Small intestine (tissue), 7 donors: ENCODE data around the gene UBTF. TPM values are rescaled to one million over a fixed set of nuclear protein-coding genes. Genes with fewer than 3 reads are reported as not detected.

Experiments
- DNase-seq, 2 donors: peaks; one replicate each; pipeline versions ENCODE4 v3.0.0 to v3.0.0-alpha.2; 2013
- FAIRE-seq: peaks from 2 replicates; lab custom pipeline; 2012; peaks lifted over from hg19 to GRCh38; lab: Jason Lieb, UNC
- H3K27ac ChIP-seq, 3 donors: one replicate each; pipeline ENCODE4 v1.5.1; 2013; ENCODE audit warnings: low read length in 2 of 3, mild to moderate bottlenecking in 2 of 3, control low read depth in 1 of 3, inconsistent platforms in 1 of 3, low read depth in 1 of 3, moderate library complexity in 1 of 3
- H3K27me3 ChIP-seq, 3 donors: one replicate each; pipeline ENCODE4 v1.6.1; 2013; ENCODE audit warnings: low read length in 3 of 3, inconsistent platforms in 1 of 3; ENCODE audit not compliant: control insufficient read depth in 3 of 3, insufficient read depth in 3 of 3
- H3K36me3 ChIP-seq, 3 donors: one replicate each; pipeline ENCODE4 v1.6.1; 2013; ENCODE audit warnings: low read length in 3 of 3, inconsistent platforms in 1 of 3, low read depth in 1 of 3, mild to moderate bottlenecking in 1 of 3, moderate library complexity in 1 of 3; ENCODE audit not compliant: control insufficient read depth in 3 of 3, insufficient read depth in 2 of 3
- H3K4me1 ChIP-seq, 3 donors: one replicate each; pipeline ENCODE4 v1.6.1; 2013; ENCODE audit warnings: low read length in 2 of 3, inconsistent platforms in 1 of 3, low read depth in 1 of 3, mild to moderate bottlenecking in 1 of 3, moderate library complexity in 1 of 3; ENCODE audit not compliant: control insufficient read depth in 3 of 3, insufficient read depth in 2 of 3
- H3K4me3 ChIP-seq, 3 donors: one replicate each; pipeline ENCODE4 v1.5.1; 2013; ENCODE audit warnings: low read length in 3 of 3, control low read depth in 1 of 3, inconsistent platforms in 1 of 3, low read depth in 1 of 3, mild to moderate bottlenecking in 1 of 3, moderate library complexity in 1 of 3
- H3K9me3 ChIP-seq, 2 donors: one replicate each; pipeline ENCODE4 v1.6.1; 2013; ENCODE audit warnings: low read depth in 1 of 2, low read length in 1 of 2; ENCODE audit not compliant: control insufficient read depth in 2 of 2, insufficient read depth in 1 of 2
- WGBS, 3 donors: extraction: QIAGEN DNeasy Blood & Tissue Kit; methylation state at CpG; one replicate each; pipeline ENCODE4 v1.1.7; 2013; 5-methylcytosine and 5-hydroxymethylcytosine counted together
- polyA plus RNA-seq, 4 donors: library from polyadenylated mRNA; stranded (reverse) in 3 of 4; unstranded in 1 of 4; fragments of 200-250 nt in 3 of 4; fragments of 120-200 nt in 1 of 4; gene quantifications; one replicate each; pipeline versions ENCODE4 v1.2.1 to v1.2.3, GENCODE V29; 2013
- donor health status: healthy with polysubstance abuse.
- donor health status: control.
- donor health status: control.
- donor health status: Bipolar disorder and iron deficiency.
- donor health status: healthy.

Gene UBTF
- polyA plus RNA-seq, 4 donors: 32.7 to 61.8 (median 38.2) TPM

GRCh38 chr17:44262654-44263225 lies 43.3 kb upstream of the UBTF start:
- H3K36me3 ChIP-seq: no peaks in the 10 kb centered on the region
- FAIRE-seq (no peak), DNase-seq (no peak)
- H3K4me3 ChIP-seq: no peak overlapping the region
- no peaks in the 10 kb centered on the region for H3K4me1 ChIP-seq
- 65 to 73% (median 69%) methylated on average over 11 of the region's 11 CpGs for WGBS, 3 donors
- H3K27me3 ChIP-seq: peaks cover 0 to 3% (median 0%) of the 10 kb centered on the region in 3 donors
- no peaks in the 10 kb centered on the region for H3K9me3 ChIP-seq
- H3K27ac ChIP-seq: no peak overlapping the region

GRCh38 chr17:44260296-44260695 lies 40.8 kb upstream of the UBTF start:
- FAIRE-seq (no peak), DNase-seq (no peak)
- H3K4me3 ChIP-seq: no peak overlapping the region
- H3K27ac ChIP-seq: no peak overlapping the region
- H3K9me3 ChIP-seq: no peaks in the 10 kb centered on the region
- no peaks in the 10 kb centered on the region for H3K4me1 ChIP-seq
- no peaks in the 10 kb centered on the region for H3K36me3 ChIP-seq
- WGBS, 3 donors: 83 to 90% (median 89%) methylated on average over 6 of the region's 6 CpGs
- peaks cover 0 to 4% (median 0%) of the 10 kb centered on the region in 3 donors for H3K27me3 ChIP-seq

GRCh38 chr17:44258811-44259351 lies 39.4 kb upstream of the UBTF start:
- Histone ChIP-seq H3K4me3 (no peak overlapping the region), H3K4me1 (no peaks in the 10 kb centered on the region), H3K27me3 (peaks cover 0 to 5% (median 0%) of the 10 kb centered on the region in 3 donors), H3K36me3 (no peaks in the 10 kb centered on the region), H3K9me3 (no peaks in the 10 kb centered on the region), H3K27ac (no peak overlapping the region)
- DNase-seq: no peak
- WGBS, 3 donors: 77 to 81% (median 79%) methylated on average over 17 of the region's 17 CpGs
- FAIRE-seq: no peak

- no peaks in the 10 kb centered on the region for H3K36me3 ChIP-seq
- WGBS, 3 donors: 89 to 94% (median 91%) methylated on average over 23 of the region's 23 CpGs
Measured at GRCh38 chr17:44257815-44258760, 38.6 kb upstream of the UBTF start.

GRCh38 chr17:44256671-44257070 lies 37.2 kb upstream of the UBTF start:
- WGBS, 3 donors: 72 to 81% (median 78%) methylated on average over 4 of the region's 4 CpGs
- FAIRE-seq (no peak), DNase-seq (no peak)
- Histone ChIP-seq H3K36me3 (no peaks in the 10 kb centered on the region), H3K4me3 (no peak overlapping the region), H3K9me3 (no peaks in the 10 kb centered on the region), H3K27ac (no peak overlapping the region), H3K4me1 (no peaks in the 10 kb centered on the region), H3K27me3 (peaks cover 0 to 5% (median 0%) of the 10 kb centered on the region in 3 donors)

More at GRCh38 chr17:44257815-44258760, 38.6 kb upstream of the UBTF start:
- Histone ChIP-seq H3K27ac (no peak overlapping the region), H3K4me3 (no peak overlapping the region), H3K27me3 (peaks cover 0 to 5% (median 0%) of the 10 kb centered on the region in 3 donors), H3K4me1 (no peaks in the 10 kb centered on the region), H3K9me3 (no peaks in the 10 kb centered on the region)
- FAIRE-seq: no peak
- DNase-seq: no peak

- 85 to 94% (median 85%) methylated on average over 2 of the region's 2 CpGs for WGBS, 3 donors
- no peak for FAIRE-seq
Measured at GRCh38 chr17:44255915-44256314, 36.4 kb upstream of the UBTF start.

GRCh38 chr17:44254361-44255095 lies 35.1 kb upstream of the UBTF start:
- no peaks in the 10 kb centered on the region for H3K4me1 ChIP-seq
- 60 to 63% (median 62%) methylated on average over 10 of the region's 10 CpGs for WGBS, 3 donors
- no peak for DNase-seq
- H3K4me3 ChIP-seq: no peak overlapping the region
- no peaks in the 10 kb centered on the region for H3K9me3 ChIP-seq
- H3K36me3 ChIP-seq: no peaks in the 10 kb centered on the region
- no peak overlapping the region for H3K27ac ChIP-seq
- peaks cover 0 to 5% (median 0%) of the 10 kb centered on the region in 3 donors for H3K27me3 ChIP-seq
- no peak for FAIRE-seq

More at GRCh38 chr17:44255915-44256314, 36.4 kb upstream of the UBTF start:
- DNase-seq: no peak
- no peaks in the 10 kb centered on the region for H3K4me1 ChIP-seq
- H3K27ac ChIP-seq: no peak overlapping the region
- no peak overlapping the region for H3K4me3 ChIP-seq
- H3K9me3 ChIP-seq: no peaks in the 10 kb centered on the region
- peaks cover 0 to 5% (median 0%) of the 10 kb centered on the region in 3 donors for H3K27me3 ChIP-seq
- no peaks in the 10 kb centered on the region for H3K36me3 ChIP-seq

- FAIRE-seq: no peak
- H3K4me1 ChIP-seq: no peaks in the 10 kb centered on the region
- 54 to 71% (median 60%) methylated on average over 14 of the region's 14 CpGs for WGBS, 3 donors
- H3K27me3 ChIP-seq: peaks cover 0 to 5% (median 0%) of the 10 kb centered on the region in 3 donors
- no peaks in the 10 kb centered on the region for H3K9me3 ChIP-seq
- no peak overlapping the region for H3K27ac ChIP-seq
- H3K36me3 ChIP-seq: no peaks in the 10 kb centered on the region
- H3K4me3 ChIP-seq: no peak overlapping the region
- DNase-seq: no peak
Measured at GRCh38 chr17:44253006-44253405, 33.5 kb upstream of the UBTF start.
